Spleen (tissue), 7 donors: ENCODE data around the gene PSME1.

Experiments used
- POLR2A ChIP-seq, 3 donors: fragments of 450-650 bp; IDR thresholded peaks; one replicate each; pipeline ENCODE4 v1.5.1; 2017; ENCODE audit warnings: antibody characterized with exemption in 3 of 3, mild to moderate bottlenecking in 1 of 3
- TF ChIP-seq, protein P1 (sequence below), 11 experiments: fragments of 200-600 bp in 7 of 11; fragments of 450-650 bp in 4 of 11; sonication (generic) in 4 of 11; IDR thresholded peaks in 8 of 11; conservative IDR thresholded peaks in 3 of 11; 1 replicate in 7 of 11; 2 replicates in 4 of 11; pipeline versions ENCODE4 v1.4.0 to v1.8.0; 2016 to 2021; ENCODE audit warnings: antibody characterized with exemption in 11 of 11, inconsistent platforms in 4 of 11, mild to moderate bottlenecking in 1 of 11
- donor health status: DM: no; HTN: no; CAD: no; lungs with moderate emphysema.
- donor health status: DM: no; HTN: no; CAD: no.
- donor health status: DM: no; HTN: no; CAD: no.

DNA sequence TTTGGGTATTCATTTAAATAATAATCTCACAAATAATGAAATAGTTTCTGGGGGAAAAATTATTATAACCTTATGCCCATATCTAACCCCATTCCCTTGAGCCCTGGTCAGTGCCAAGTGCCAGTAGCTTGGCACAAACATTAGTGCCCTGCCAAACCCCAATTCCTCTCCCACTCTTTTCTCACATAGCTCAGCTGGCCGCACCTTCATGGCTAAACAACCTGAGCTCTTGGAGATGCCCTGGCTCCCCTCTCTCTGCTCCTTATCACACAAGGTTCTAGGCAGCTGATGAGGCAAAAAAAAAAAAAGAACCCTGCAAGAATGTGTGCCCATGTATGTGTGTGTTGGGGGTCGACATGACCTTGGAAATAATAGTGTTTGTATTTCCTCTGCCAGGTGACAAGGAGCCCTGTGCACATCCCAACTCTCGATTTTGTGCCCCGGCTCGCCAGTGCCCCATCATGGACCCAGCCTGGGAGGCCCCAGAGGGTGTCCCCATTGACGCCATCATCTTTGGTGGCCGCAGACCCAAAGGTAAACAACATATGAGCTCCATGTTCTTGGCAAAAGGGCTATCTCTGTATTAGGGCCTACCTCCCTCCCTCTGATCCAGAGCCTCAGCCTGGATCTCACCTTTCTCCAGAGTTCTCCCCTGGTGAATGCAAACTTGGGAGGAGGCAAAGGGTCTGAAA is 33.5 kb upstream of the PSME1 start:
- no peak for TF ChIP-seq POLR2A (IDR thresholded peaks at IDR 0.05)
- TF ChIP-seq, protein P1, sequence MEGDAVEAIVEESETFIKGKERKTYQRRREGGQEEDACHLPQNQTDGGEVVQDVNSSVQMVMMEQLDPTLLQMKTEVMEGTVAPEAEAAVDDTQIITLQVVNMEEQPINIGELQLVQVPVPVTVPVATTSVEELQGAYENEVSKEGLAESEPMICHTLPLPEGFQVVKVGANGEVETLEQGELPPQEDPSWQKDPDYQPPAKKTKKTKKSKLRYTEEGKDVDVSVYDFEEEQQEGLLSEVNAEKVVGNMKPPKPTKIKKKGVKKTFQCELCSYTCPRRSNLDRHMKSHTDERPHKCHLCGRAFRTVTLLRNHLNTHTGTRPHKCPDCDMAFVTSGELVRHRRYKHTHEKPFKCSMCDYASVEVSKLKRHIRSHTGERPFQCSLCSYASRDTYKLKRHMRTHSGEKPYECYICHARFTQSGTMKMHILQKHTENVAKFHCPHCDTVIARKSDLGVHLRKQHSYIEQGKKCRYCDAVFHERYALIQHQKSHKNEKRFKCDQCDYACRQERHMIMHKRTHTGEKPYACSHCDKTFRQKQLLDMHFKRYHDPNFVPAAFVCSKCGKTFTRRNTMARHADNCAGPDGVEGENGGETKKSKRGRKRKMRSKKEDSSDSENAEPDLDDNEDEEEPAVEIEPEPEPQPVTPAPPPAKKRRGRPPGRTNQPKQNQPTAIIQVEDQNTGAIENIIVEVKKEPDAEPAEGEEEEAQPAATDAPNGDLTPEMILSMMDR (IDR thresholded peaks at IDR 0.05 in 8 of 11, conservative IDR thresholded peaks at IDR 0.05 in 3 of 11): no peak
